ENCODE data around the gene JAM3.

The JAM3 gene

GRCh38 chr11:134065381-134065780 is 3.5 kb upstream of the JAM3 start:
- no peaks in the 10 kb centered on the region for H3K36me3 ChIP-seq (ENCODE audit: low read depth)
- ATAC-seq (ENCODE audit: low read depth) (no peak), DNase-seq (ENCODE audit: low spot score) (no peak)
- H3K27ac ChIP-seq (ENCODE audit: poor library complexity, severe bottlenecking): no peak overlapping the region
- H3K4me1 ChIP-seq (ENCODE audit: insufficient read depth, poor library complexity, severe bottlenecking): no peaks in the 10 kb centered on the region
- peaks cover 38% of the 10 kb centered on the region for H3K27me3 ChIP-seq (ENCODE audit: insufficient read depth, poor library complexity, severe bottlenecking)
- no peak overlapping the region for H3K4me3 ChIP-seq (ENCODE audit: severe bottlenecking)
- H3K9me3 ChIP-seq (ENCODE audit: severe bottlenecking): no peaks in the 10 kb centered on the region
- no peak for TF ChIP-seq CTCF (IDR thresholded peaks at IDR 0.05; ENCODE audit: poor library complexity, severe bottlenecking)

- TF ChIP-seq CTCF (IDR thresholded peaks at IDR 0.05; ENCODE audit: poor library complexity, severe bottlenecking): no peak
- DNase-seq (ENCODE audit: low spot score): no peak
- no peak overlapping the region for H3K27ac ChIP-seq (ENCODE audit: poor library complexity, severe bottlenecking)
- H3K9me3 ChIP-seq (ENCODE audit: severe bottlenecking): no peaks in the 10 kb centered on the region
- H3K4me3 ChIP-seq (ENCODE audit: severe bottlenecking): no peak overlapping the region
- H3K4me1 ChIP-seq (ENCODE audit: insufficient read depth, poor library complexity, severe bottlenecking): no peaks in the 10 kb centered on the region
- peaks cover 43% of the 10 kb centered on the region for H3K27me3 ChIP-seq (ENCODE audit: insufficient read depth, poor library complexity, severe bottlenecking)
- ATAC-seq (ENCODE audit: low read depth): no peak
- H3K36me3 ChIP-seq (ENCODE audit: low read depth): no peaks in the 10 kb centered on the region
These were observed 1.7 kb upstream of the JAM3 start for GRCh38 chr11:134066943-134067885.

- no peak overlapping the region for H3K27ac ChIP-seq (ENCODE audit: poor library complexity, severe bottlenecking)
- peak overlapping the region; percentile 36 for H3K4me3 ChIP-seq (ENCODE audit: severe bottlenecking)
- DNase-seq (ENCODE audit: low spot score) (no peak), ATAC-seq (ENCODE audit: low read depth) (no peak; the same call in 1 of the 3 replicates)
- TF ChIP-seq CTCF (IDR thresholded peaks at IDR 0.05; ENCODE audit: poor library complexity, severe bottlenecking): no peak
- H3K4me1 ChIP-seq (ENCODE audit: insufficient read depth, poor library complexity, severe bottlenecking): no peaks in the 10 kb centered on the region
- no peaks in the 10 kb centered on the region for H3K9me3 ChIP-seq (ENCODE audit: severe bottlenecking)
- H3K36me3 ChIP-seq (ENCODE audit: low read depth): no peaks in the 10 kb centered on the region
- H3K27me3 ChIP-seq (ENCODE audit: insufficient read depth, poor library complexity, severe bottlenecking): peaks cover 43% of the 10 kb centered on the region
These were observed 812 bp downstream of the JAM3 start for GRCh38 chr11:134069426-134070341.

- DNase-seq (ENCODE audit: low spot score): no peak
- Histone ChIP-seq H3K27me3 (ENCODE audit: insufficient read depth, poor library complexity, severe bottlenecking) (peaks cover 43% of the 10 kb centered on the region), H3K9me3 (ENCODE audit: severe bottlenecking) (no peaks in the 10 kb centered on the region), H3K36me3 (ENCODE audit: low read depth) (no peaks in the 10 kb centered on the region), H3K27ac (ENCODE audit: poor library complexity, severe bottlenecking) (no peak overlapping the region), H3K4me3 (ENCODE audit: severe bottlenecking) (no peak overlapping the region), H3K4me1 (ENCODE audit: insufficient read depth, poor library complexity, severe bottlenecking) (no peaks in the 10 kb centered on the region)
- TF ChIP-seq CTCF (IDR thresholded peaks at IDR 0.05; ENCODE audit: poor library complexity, severe bottlenecking): no peak
- no peak for ATAC-seq (ENCODE audit: low read depth)
These were observed 1.5 kb downstream of the JAM3 start for GRCh38 chr11:134070342-134070845.
